DOHH2 (cell line): ENCODE data around the gene STRADA.

Experiments
- H3F3A ChIP-seq: fragments of 200-600 bp; sonication (generic), shearing (Covaris generic); 2 replicates; pipeline ENCODE4 v1.6.0; 2016; ENCODE audit warnings: antibody characterized with exemption, mild to moderate bottlenecking; ENCODE audit not compliant: control insufficient read depth, insufficient read depth
- H3K27ac ChIP-seq: fragments of 200-600 bp; sonication (generic); 2 replicates; pipeline ENCODE4 v1.5.1; 2014; ENCODE audit warnings: low read depth, mild to moderate bottlenecking, low read length, moderate library complexity
- H3K27me3 ChIP-seq: fragments of 200-600 bp; sonication (generic); 2 replicates; pipeline ENCODE4 v1.6.1; 2014; ENCODE audit warnings: mild to moderate bottlenecking, low read length, mixed read lengths; ENCODE audit not compliant: control insufficient read depth
- H3K36me3 ChIP-seq: fragments of 200-600 bp; sonication (generic); 2 replicates; pipeline ENCODE4 v1.6.1; 2014; ENCODE audit warnings: mild to moderate bottlenecking, low read length, moderate library complexity, mixed read lengths; ENCODE audit not compliant: control insufficient read depth
- H3K4me1 ChIP-seq: fragments of 200-600 bp; sonication (generic); 2 replicates; pipeline ENCODE4 v1.6.1; 2014; ENCODE audit warnings: mild to moderate bottlenecking, low read length, mixed read lengths; ENCODE audit not compliant: control insufficient read depth
- H3K4me2 ChIP-seq: fragments of 200-600 bp; sonication (generic); 2 replicates; pipeline ENCODE4 v1.6.0; 2014; ENCODE audit warnings: mild to moderate bottlenecking, low read length, moderate library complexity
- H3K4me3 ChIP-seq: fragments of 200-600 bp; sonication (generic); 2 replicates; pipeline ENCODE4 v1.5.1; 2014; ENCODE audit warnings: mild to moderate bottlenecking, low read length, mixed read lengths
- H3K79me2 ChIP-seq: fragments of 200-600 bp; sonication (generic); 2 replicates; pipeline ENCODE4 v1.6.1; 2014; ENCODE audit warnings: mild to moderate bottlenecking, low read length, mixed read lengths; ENCODE audit not compliant: control insufficient read depth
- H3K9me2 ChIP-seq: fragments of 200-600 bp; sonication (generic); replicated peaks from 2 replicates; pipeline ENCODE4 v1.6.1; 2014; ENCODE audit warnings: mild to moderate bottlenecking, low read length, mixed read lengths; ENCODE audit not compliant: control insufficient read depth
- H3K9me3 ChIP-seq: fragments of 200-600 bp; sonication (generic); 2 replicates; pipeline ENCODE4 v1.6.1; 2014; ENCODE audit warnings: antibody characterized with exemption, low read length, mixed read lengths; ENCODE audit not compliant: control insufficient read depth, insufficient read depth
- H4K20me1 ChIP-seq: fragments of 200-600 bp; sonication (generic); 2 replicates; pipeline ENCODE4 v1.6.0; 2014; ENCODE audit warnings: low read depth, mild to moderate bottlenecking, antibody characterized with exemption, low read length, moderate library complexity; ENCODE audit not compliant: control insufficient read depth, insufficient read depth
- CTCF ChIP-seq: fragments of 200-600 bp; sonication (generic); IDR thresholded peaks from one replicate; pipeline ENCODE4 v1.5.1; 2014; ENCODE audit warnings: antibody characterized with exemption, mild to moderate bottlenecking, low read depth, low read length; ENCODE audit not compliant: poor library complexity, severe bottlenecking
- EZH2phosphoT487 ChIP-seq: fragments of 200-600 bp; sonication (generic); IDR thresholded peaks from 2 replicates; pipeline ENCODE4 v1.6.1; 2017; ENCODE audit warnings: borderline replicate concordance, mild to moderate bottlenecking, antibody characterized with exemption, low read length, moderate library complexity, mixed read lengths

The STRADA gene

GRCh38 chr17:63774141-63774968 lies 32.8 kb upstream of the STRADA start, which contains the start of gene DDX42:
Gene DDX42 (plus strand): TSS chr17:63774170. CDS start chr17:63787050, 12,880 bp downstream.
- Histone ChIP-seq H3K27ac (peak within 1 kb of the TSS; percentile 92), H3K9me2 (no peaks in the 10 kb centered on the region), H3K36me3 (peaks cover 79% of the 10 kb centered on the region), H3K27me3 (no peaks in the 10 kb centered on the region), H3F3A (0 out of 2 replicates have a peak, but pooled peaks cover 4% of the 10 kb centered on the region), H3K4me2 (peak within 1 kb of the TSS; percentile 85), H3K4me1 (peaks cover 53% of the 10 kb centered on the region), H3K9me3 (no peaks in the 10 kb centered on the region), H3K4me3 (peak within 1 kb of the TSS; percentile 97), H3K79me2 (peaks cover 98% of the 10 kb centered on the region), H4K20me1 (peaks cover 39% of the 10 kb centered on the region)
- TF ChIP-seq CTCF (peak; percentile 25), EZH2phosphoT487 (no peak)

- peak within 1 kb of the TSS; percentile 92 for H3K27ac ChIP-seq
- peaks cover 36% of the 10 kb centered on the region for H4K20me1 ChIP-seq
- 0 out of 2 replicates have a peak, but pooled peaks cover 4% of the 10 kb centered on the region for H3F3A ChIP-seq
- H3K4me1 ChIP-seq = peaks cover 52% of the 10 kb centered on the region
- no peaks in the 10 kb centered on the region for H3K9me3 ChIP-seq
- H3K79me2 ChIP-seq = peaks cover 98% of the 10 kb centered on the region
- peaks cover 77% of the 10 kb centered on the region for H3K36me3 ChIP-seq
- H3K9me2 ChIP-seq = no peaks in the 10 kb centered on the region
- TF ChIP-seq EZH2phosphoT487 = no peak
- TF ChIP-seq CTCF = no peak
- peak within 1 kb of the TSS; percentile 97 for H3K4me3 ChIP-seq
- H3K4me2 ChIP-seq = peak within 1 kb of the TSS; percentile 85
- no peaks in the 10 kb centered on the region for H3K27me3 ChIP-seq
These were observed 31.9 kb upstream of the STRADA start, which contains the start of gene CCDC47 for GRCh38 chr17:63773272-63774140. Gene CCDC47 (minus strand): TSS chr17:63773597. CDS start chr17:63766175, 7,422 bp downstream.

- Histone ChIP-seq H3K79me2 (peaks cover 98% of the 10 kb centered on the region), H3K4me2 (peak overlapping the region; percentile 85), H3K9me3 (no peaks in the 10 kb centered on the region), H4K20me1 (peaks cover 33% of the 10 kb centered on the region), H3K9me2 (no peaks in the 10 kb centered on the region), H3K4me3 (peak overlapping the region; percentile 97), H3K4me1 (peaks cover 53% of the 10 kb centered on the region), H3K27me3 (no peaks in the 10 kb centered on the region), H3F3A (0 out of 2 replicates have a peak, but pooled peaks cover 4% of the 10 kb centered on the region), H3K36me3 (peaks cover 77% of the 10 kb centered on the region), H3K27ac (peak overlapping the region; percentile 92)
- TF ChIP-seq CTCF = no peak
- no peak for TF ChIP-seq EZH2phosphoT487
These were observed 31.2 kb upstream of the STRADA start for GRCh38 chr17:63772801-63773271.
